NCI-H526 (cell line): ENCODE data around the gene ACADL.
A peak's percentile ranks its signal among the peaks of the same experiment; 100 is the strongest.
"Not testable (repeated sequence)": the region's sequence is repeated elsewhere in the genome, so short reads cannot be mapped to it uniquely, and the experiment has no call there.

Source experiments
- DNase-seq, 2 experiments: peaks; one replicate each; lab custom pipeline; 2025; lab: John Stamatoyannopoulos, UW

ACADL gene

GRCh38 chr2:210199854-210200253, 25.4 kb downstream of the ACADL start:
- DNase-seq = no peak

GRCh38 chr2:210199186-210199765, 26.0 kb downstream of the ACADL start:
- peak in 1 of 2 experiments; percentile 51 for DNase-seq

DNA sequence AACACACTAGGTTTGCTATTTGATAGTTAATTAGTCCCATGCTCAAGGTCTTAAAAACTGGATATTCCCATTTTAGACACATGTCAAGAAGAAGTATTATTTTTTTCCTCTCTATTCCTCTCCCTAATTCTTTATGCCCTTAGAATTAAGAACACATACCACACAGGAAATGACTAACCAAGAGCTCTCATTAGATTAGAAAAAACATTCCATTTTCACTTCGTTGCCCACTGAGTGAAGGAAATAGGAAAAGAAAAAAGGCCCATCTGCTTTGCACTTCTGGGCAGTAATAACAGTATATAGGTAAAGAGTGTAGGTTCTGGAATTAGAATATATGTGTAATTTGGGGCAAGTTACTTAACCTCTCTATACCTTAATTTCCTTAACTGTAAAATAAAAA, 26.9 kb downstream of the ACADL start:
- DNase-seq = no peak

GRCh38 chr2:210197720-210198119, 27.5 kb downstream of the ACADL start:
- no peak for DNase-seq

GRCh38 chr2:210195101-210195852, 30.0 kb downstream of the ACADL start:
- peak; percentile 18 to 71 for DNase-seq

DNA sequence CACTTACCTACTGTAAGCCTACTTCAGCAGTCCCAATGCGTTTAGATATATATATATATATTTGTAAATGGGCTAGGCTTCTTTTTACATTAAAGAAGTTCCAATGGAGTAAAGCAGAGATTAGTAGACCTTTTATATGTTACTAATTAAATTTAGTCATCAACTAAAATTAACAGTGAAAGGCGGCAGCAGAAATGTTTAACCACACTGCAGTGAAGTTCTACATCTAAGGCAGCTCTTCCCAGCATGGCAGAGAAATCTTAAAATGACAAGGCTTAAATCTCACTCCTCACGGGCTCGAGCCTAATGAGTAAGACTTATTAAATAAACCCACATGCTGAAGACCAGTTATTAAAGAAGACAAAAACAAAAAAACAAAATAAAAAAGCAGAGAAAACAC, 34.9 kb downstream of the ACADL start:
- DNase-seq = no peak

GRCh38 chr2:210189452-210190138, 35.7 kb downstream of the ACADL start:
- no peak for DNase-seq

- no peak for DNase-seq
These were observed 36.5 kb downstream of the ACADL start for GRCh38 chr2:210188755-210189154.

GRCh38 chr2:210188190-210188589, 37.1 kb downstream of the ACADL start:
- no peak for DNase-seq

- not testable (repeated sequence) for DNase-seq
These were observed 41.3 kb downstream of the ACADL start for GRCh38 chr2:210183936-210184335.

- DNase-seq = peak; percentile 42 to 72
These were observed 43.6 kb downstream of the ACADL start for GRCh38 chr2:210181606-210182088.

GRCh38 chr2:210181033-210181605, 44.1 kb downstream of the ACADL start:
- DNase-seq = not testable (repeated sequence)

DNA sequence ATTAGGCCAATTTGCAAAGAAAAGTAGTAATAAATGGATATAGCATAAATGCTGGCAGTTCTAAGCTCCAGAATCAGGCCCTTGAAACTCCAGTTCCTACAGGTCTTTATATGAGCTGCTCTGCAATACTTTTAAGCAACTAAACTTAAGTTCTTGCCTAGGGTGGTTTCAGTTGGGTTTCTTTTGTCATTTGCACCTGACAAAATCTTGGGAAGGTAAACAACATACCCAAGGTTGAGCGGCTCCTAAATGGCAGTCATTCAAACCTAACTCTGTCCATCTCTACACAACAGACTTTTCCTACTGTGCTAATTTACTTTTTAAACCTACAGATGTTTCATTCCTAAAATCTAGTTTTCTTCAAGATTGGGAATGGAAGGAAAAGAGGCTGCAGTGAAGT, 44.8 kb downstream of the ACADL start:
- no peak for DNase-seq

- no peak for DNase-seq
These were observed 45.8 kb downstream of the ACADL start for GRCh38 chr2:210179351-210179990.

DNA sequence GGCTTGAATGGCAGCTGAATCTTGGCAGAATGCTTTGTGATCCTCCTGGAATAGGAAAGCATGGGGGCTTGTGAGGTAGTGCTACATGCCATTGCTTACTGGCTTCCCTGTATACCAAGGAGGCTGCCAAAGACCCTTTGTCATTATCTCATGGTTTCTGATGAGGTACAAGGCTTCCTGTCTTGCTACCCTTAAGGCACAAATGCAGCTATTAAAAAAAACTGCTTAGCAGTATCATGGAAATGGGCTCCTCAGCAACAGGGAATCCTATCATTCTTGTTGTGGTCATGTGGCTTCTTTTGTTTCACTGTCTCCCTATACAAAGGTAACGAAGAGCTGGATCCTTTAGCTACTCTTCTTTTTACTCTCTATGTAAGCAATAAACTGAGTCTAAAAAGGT, 47.5 kb downstream of the ACADL start:
- peak in 1 of 2 experiments; percentile 2 for DNase-seq

GRCh38 chr2:210177115-210177514, 48.1 kb downstream of the ACADL start:
- not testable (repeated sequence) for DNase-seq

- no peak for DNase-seq
These were observed 51.2 kb downstream of the ACADL start for GRCh38 chr2:210174086-210174485.

DNA sequence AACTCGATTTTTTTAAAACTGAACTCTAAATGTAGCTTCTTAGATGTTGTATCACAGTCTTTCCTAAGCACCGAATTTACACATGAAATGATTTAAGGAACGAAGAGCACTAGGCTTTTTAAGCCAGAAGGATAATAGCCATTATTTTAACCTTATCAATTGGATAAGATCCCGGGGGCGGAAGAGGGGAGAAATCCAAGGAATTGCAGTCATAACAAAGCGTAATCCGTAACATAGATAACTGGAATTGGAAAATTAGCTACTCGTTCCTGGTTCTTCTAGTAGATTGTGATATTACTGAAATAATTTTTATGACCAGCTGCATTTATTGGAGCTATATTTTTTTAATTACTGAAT, 53.0 kb downstream of the ACADL start:
- DNase-seq = peak in 1 of 2 experiments; percentile 29

DNA sequence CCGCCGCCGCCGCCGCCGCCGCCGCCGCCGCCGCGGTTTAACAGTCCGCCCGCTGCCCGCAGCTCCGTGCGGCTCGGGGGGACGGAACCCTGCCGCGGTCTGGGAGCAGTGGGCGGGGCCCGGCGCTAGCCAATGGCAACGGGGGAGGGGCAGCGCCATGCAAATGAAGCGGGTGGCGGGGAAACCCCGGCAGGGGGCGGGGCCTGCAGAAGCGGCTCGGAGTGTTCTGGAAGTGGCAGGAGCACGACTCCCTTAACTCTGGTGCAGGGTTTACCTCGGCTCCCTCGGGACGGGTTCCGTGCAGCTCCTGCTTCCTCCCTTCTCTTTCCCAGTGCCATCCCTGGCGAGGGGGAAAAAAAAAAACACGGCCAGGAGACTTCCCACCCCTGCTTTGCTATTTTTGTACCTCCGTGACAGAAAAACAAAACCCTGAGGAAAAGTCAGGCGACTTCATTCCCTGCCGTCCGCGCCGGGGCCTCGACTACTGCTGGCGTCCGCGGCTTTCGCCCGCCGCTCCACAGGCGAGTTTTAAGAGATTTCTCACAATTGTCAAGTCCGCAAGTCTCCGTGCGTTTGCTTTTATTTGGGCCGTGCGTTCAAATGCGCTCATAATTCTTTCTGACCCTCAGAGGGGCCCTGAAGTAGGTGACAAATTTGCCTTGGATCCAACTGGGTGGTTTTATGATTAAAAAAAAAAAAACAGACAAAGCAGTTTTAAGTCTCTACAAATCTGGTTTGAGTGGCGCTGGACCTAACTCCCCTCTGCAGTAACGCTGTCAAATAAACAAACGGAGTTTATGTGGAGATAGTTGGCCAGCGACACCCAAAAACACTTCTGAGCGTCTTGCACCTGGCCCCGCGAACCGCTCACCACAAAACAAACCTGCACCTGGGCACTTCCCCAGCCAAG, 53.7 kb downstream of the ACADL start, which contains the start of gene KANSL1L:
TSS of gene KANSL1L (minus strand) at position 101 of the 910 bp plus-strand sequence. CDS start 16,827 bp downstream, outside the sequence.
- DNase-seq = peak; percentile 87 to 97

DNA sequence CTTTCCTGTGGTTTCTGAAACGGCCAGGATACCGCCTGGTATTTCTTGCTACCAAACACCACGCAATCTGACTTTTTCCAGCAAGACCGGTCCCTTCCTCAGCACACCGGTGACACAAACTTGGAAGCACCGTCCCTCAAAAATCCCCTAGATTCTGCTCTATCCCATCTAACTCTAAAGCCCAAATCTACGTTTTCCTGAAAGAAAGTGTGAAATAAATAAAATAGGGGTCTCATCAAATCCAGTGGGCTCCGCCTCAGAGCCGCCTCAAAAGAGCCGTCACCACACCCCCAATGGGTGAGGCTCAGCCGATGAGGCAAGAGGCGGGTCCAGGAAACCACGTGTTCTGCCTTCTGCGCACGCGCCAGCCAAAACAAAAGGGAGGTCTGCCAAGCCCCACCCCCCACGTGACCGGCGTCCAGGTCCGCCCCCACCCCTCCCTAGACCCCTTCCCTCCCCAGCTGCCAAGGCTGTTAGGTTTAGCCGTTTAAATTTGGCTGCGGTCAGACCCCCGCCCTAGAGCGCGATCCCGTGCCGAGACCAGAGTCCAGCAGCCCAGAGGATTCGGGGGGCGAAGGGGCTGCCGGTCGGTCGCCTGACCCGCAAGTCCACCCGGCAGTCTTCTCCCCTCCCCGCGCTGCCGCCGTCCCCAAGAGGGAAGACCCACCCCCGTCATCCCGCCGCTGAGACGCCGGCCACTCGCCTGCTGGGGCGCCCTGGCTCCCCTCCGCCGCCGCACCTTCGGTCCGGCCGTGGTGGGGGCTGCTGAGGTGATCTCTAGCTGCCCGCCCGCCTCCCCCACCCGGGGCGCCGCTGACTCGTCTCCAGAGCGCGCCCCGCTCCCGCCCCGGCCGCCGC, 54.6 kb downstream of the ACADL start:
- DNase-seq = peak; percentile 90 to 97
